ENCODE measurements around the gene PSME4.

DNA sequence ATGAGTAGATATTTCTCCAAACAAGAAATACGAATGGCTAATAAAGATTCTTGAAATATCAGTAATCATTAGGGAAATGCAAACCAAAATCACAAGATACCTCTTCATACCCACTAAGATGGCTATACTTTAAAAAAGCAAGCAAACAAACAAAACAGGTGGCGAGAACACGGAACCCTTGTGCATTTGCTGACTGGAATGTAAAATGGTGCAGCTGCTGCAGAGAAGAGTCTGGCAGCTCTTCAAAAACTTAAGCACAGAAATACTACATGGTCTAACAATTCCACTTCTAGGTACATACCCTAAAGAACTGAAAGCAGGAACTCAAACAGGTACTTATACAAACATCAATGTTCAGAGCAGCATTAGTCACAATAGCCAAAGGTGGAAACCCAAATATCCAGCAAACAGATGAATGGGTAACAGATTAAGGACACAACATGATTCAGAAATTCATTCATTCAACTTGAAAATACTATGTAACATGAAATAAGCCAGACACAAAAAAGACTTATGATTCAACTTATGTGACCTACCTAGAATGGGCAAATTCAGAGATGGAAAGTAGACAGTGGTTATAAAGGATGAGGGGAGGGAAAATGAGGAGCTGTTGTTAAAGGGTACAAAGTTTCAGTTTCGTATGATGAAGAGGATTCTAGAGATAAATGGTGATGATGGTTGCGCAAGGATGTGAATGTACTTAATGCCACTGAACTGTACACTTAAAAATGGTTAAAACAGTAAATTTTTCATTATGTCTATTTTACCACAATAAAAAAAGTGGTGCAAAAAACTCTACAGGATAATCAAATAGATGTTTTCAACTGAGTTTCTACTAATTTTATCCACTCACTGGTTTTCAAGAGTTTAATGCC lies 84.2 kb downstream of the PSME4 start:
- TF ChIP-seq POLR2A (IDR thresholded peaks at IDR 0.05) = no peak
- TF ChIP-seq, protein P1, sequence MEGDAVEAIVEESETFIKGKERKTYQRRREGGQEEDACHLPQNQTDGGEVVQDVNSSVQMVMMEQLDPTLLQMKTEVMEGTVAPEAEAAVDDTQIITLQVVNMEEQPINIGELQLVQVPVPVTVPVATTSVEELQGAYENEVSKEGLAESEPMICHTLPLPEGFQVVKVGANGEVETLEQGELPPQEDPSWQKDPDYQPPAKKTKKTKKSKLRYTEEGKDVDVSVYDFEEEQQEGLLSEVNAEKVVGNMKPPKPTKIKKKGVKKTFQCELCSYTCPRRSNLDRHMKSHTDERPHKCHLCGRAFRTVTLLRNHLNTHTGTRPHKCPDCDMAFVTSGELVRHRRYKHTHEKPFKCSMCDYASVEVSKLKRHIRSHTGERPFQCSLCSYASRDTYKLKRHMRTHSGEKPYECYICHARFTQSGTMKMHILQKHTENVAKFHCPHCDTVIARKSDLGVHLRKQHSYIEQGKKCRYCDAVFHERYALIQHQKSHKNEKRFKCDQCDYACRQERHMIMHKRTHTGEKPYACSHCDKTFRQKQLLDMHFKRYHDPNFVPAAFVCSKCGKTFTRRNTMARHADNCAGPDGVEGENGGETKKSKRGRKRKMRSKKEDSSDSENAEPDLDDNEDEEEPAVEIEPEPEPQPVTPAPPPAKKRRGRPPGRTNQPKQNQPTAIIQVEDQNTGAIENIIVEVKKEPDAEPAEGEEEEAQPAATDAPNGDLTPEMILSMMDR (IDR thresholded peaks at IDR 0.05) = no peak
